CD14-positive monocyte (primary cell): Measurements from ENCODE around the gene PIP4K2A. TPM values are rescaled to one million over a fixed set of nuclear protein-coding genes. Genes with fewer than 3 reads are reported as not detected.

Experiments used
- DNase-seq, 3 donors: peaks; one replicate each; pipeline ENCODE4 v3.0.0-alpha.2; 2011 to 2022
- H2AFZ ChIP-seq: 2 replicates; pipeline ENCODE4 v1.6.0; 2012; ENCODE audit warnings: mild to moderate bottlenecking, low read depth, low read length, inconsistent platforms; ENCODE audit not compliant: insufficient read depth, poor library complexity, severe bottlenecking
- H3K27ac ChIP-seq, 2 donors: 1 replicate in 1 of 2; 2 replicates in 1 of 2; pipeline ENCODE4 v1.5.1; 2012 to 2013; ENCODE audit warnings: low read length in 2 of 2, control low read depth in 1 of 2, inconsistent platforms in 1 of 2, low read depth in 1 of 2, mild to moderate bottlenecking in 1 of 2
- H3K27me3 ChIP-seq, 2 donors: one replicate each; pipeline versions ENCODE4 v1.6.0 to v1.6.1; 2011 to 2013; ENCODE audit warnings: low read length in 2 of 2; ENCODE audit not compliant: control insufficient read depth in 2 of 2, insufficient read depth in 2 of 2
- H3K36me3 ChIP-seq, 2 donors: replicated peaks in 1 of 2; 1 replicate in 1 of 2; 2 replicates in 1 of 2; pipeline versions ENCODE4 v1.5.1 to v1.6.1; 2012 to 2013; ENCODE audit warnings: low read length in 2 of 2, control low read depth in 1 of 2, inconsistent platforms in 1 of 2, mild to moderate bottlenecking in 1 of 2; ENCODE audit not compliant: insufficient read depth in 2 of 2, control insufficient read depth in 1 of 2
- H3K4me1 ChIP-seq, 2 donors: 1 replicate in 1 of 2; 2 replicates in 1 of 2; pipeline versions ENCODE4 v1.5.1 to v1.6.1; 2012 to 2013; ENCODE audit warnings: low read length in 2 of 2, control low read depth in 1 of 2, inconsistent platforms in 1 of 2, mild to moderate bottlenecking in 1 of 2, moderate library complexity in 1 of 2; ENCODE audit not compliant: insufficient read depth in 2 of 2, control insufficient read depth in 1 of 2
- H3K4me2 ChIP-seq: replicated peaks from 2 replicates; pipeline ENCODE3; 2012; ENCODE audit warnings: low read length, moderate library complexity, mild to moderate bottlenecking; ENCODE audit not compliant: poor library complexity, severe bottlenecking; ENCODE audit errors: extremely low read depth
- H3K4me3 ChIP-seq, 3 experiments: fragments of 200-600 bp in 1 of 3; sonication (generic) in 1 of 3; replicated peaks in 1 of 3; 1 replicate in 2 of 3; 2 replicates in 1 of 3; pipeline ENCODE4 v1.5.1; 2011 to 2013; ENCODE audit warnings: low read length in 3 of 3, mild to moderate bottlenecking in 3 of 3, control low read depth in 2 of 3, low read depth in 2 of 3, inconsistent platforms in 1 of 3, moderate library complexity in 1 of 3
- H3K79me2 ChIP-seq: 2 replicates; pipeline ENCODE4 v1.6.0; 2012; ENCODE audit warnings: mild to moderate bottlenecking, control low read depth, inconsistent platforms, low read length, moderate library complexity; ENCODE audit not compliant: insufficient read depth
- H3K9ac ChIP-seq: 2 replicates; pipeline ENCODE4 v1.6.0; 2017; ENCODE audit warnings: low read length, mild to moderate bottlenecking; ENCODE audit not compliant: insufficient read depth, poor library complexity, severe bottlenecking
- H3K9me3 ChIP-seq, 2 donors: replicated peaks in 1 of 2; 1 replicate in 1 of 2; 2 replicates in 1 of 2; pipeline versions ENCODE4 v1.5.1 to v1.6.1; 2012 to 2013; ENCODE audit warnings: low read length in 2 of 2, control low read depth in 1 of 2; ENCODE audit not compliant: control insufficient read depth in 1 of 2, insufficient read depth in 1 of 2
- H4K20me1 ChIP-seq: 2 replicates; pipeline ENCODE4 v1.6.0; 2012; ENCODE audit warnings: mild to moderate bottlenecking, low read length, control low read depth, moderate library complexity; ENCODE audit not compliant: insufficient read depth
- H3K27ac Mint-ChIP-seq, 7 donors: one replicate each; pipeline ENCODE4 v1.8.0; 2020; ENCODE audit warnings: mild to moderate bottlenecking in 7 of 7, mixed read lengths in 7 of 7, moderate library complexity in 6 of 7, inconsistent platforms in 2 of 7
- H3K27me3 Mint-ChIP-seq, 3 donors: one replicate each; pipeline ENCODE4 v1.8.0; 2021 to 2022; ENCODE audit warnings: low read depth in 3 of 3, mild to moderate bottlenecking in 3 of 3, mixed read lengths in 3 of 3, moderate library complexity in 3 of 3, inconsistent platforms in 1 of 3
- H3K36me3 Mint-ChIP-seq, 2 donors: one replicate each; pipeline ENCODE4 v1.8.0; 2020; ENCODE audit warnings: mixed read lengths in 2 of 2, inconsistent platforms in 1 of 2, mild to moderate bottlenecking in 1 of 2
- H3K4me1 Mint-ChIP-seq: one replicate; pipeline ENCODE4 v1.8.0; 2020; ENCODE audit warnings: mild to moderate bottlenecking, mixed read lengths
- H3K4me3 Mint-ChIP-seq, 2 donors: one replicate each; pipeline ENCODE4 v1.8.0; 2020; ENCODE audit warnings: mild to moderate bottlenecking in 2 of 2, mixed read lengths in 2 of 2, moderate library complexity in 1 of 2
- H3K9me3 Mint-ChIP-seq, 7 donors: one replicate each; pipeline ENCODE4 v1.8.0; 2020 to 2022; ENCODE audit warnings: mixed read lengths in 7 of 7, mild to moderate bottlenecking in 6 of 7, moderate library complexity in 6 of 7, inconsistent platforms in 2 of 7
- WGBS: methylation state at CpG from one replicate; pipeline ENCODE4 v1.1.5; 2013; ENCODE audit warnings: missing lambda C conversion rate; ENCODE audit not compliant: insufficient coverage; 5-methylcytosine and 5-hydroxymethylcytosine counted together
- intact Hi-C, 2 donors: fragments of 100-400 bp; cut with micrococcal nuclease; formaldehyde crosslinking; loops; one replicate each; pipeline versions ENCODE4 v1.15.0 to v1.15.1; 2023
- polyA plus RNA-seq, 3 donors: library from polyadenylated mRNA; depleted of rRNA in 1 of 3; unstranded in 2 of 3; stranded (reverse) in 1 of 3; fragments of 300-500 nt in 2 of 3; fragments of >200 nt in 1 of 3; fragmentation: Illumina TruSeq in 2 of 3; gene quantifications; 1 replicate in 2 of 3; 2 replicates in 1 of 3; pipeline ENCODE4 v1.2.3, GENCODE V29; 2012 to 2021
- TF ChIP-seq, protein P1 (sequence below): fragments of 200-600 bp; IDR thresholded peaks from one replicate; pipeline ENCODE4 v1.8.0; 2022; ENCODE audit warnings: antibody characterized with exemption, mild to moderate bottlenecking

PIP4K2A gene
- polyA plus RNA-seq, 3 donors: 9.7 to 33.7 (median 16.6) TPM

DNA sequence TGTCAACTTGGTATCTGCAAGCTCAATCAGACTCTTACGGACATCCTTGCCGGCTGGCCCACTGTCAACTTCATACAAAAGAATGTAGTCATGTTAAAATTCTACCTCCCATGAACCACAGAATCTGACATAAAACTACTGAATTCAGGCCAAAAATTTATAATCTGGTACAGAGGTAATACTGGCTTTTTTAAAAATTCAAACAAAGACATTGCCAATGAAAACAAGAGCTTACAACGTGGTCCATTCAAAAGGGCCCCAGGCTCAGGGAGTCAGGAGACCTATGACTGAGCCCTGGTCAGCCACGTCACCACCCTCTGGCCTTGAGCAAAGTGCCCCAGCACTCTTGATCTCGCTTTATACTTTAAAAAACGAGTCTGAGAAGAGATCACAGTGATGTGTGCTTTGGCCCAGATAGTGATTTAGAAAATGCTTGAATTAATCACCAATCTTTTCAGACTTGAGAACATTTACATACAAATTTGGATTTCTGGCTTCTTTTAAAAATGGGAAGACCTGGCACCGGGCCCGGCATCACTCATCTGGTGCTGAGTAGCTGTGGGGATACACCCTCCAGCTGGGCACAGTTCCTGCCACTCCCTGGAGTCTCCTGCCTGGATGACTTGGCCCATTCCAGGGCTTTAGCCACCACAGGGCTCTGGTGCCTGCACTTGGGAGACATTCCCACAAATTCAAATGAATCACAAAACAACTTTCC lies 94.1 kb downstream of the PIP4K2A start:
- H3K27ac ChIP-seq: no peak overlapping the region
- WGBS: 83% methylated on average over 4 of the region's 8 CpGs

DNA sequence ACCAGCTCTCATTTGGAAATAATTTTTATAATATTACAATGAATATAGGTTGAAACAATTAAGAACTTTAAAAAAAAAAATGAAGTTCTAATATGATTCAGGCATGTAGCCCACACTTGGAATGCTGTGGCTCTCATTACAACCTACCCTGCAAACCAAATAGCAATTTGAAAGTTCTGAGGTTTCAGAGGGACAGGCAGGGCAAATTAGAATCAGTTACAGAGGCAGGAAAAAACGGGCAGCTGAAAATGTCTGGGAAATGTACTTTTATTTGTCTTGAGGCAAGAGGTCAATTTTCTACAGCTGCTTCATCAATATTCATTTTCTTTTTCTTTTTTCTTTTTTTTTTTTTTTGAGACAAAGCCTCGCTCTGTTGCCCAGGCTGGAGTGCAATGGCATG lies 95.3 kb downstream of the PIP4K2A start:
- Histone ChIP-seq H3K4me2 (no peak overlapping the region), H3K9me3 (no peaks in the 10 kb centered on the region), H4K20me1 (peaks cover 72% of the 10 kb centered on the region), H3K36me3 (peaks cover 0 to 7% of the 10 kb centered on the region in 2 donors), H2AFZ (no peak overlapping the region), H3K27me3 (no peaks in the 10 kb centered on the region), H3K79me2 (peaks cover 100% of the 10 kb centered on the region), H3K27ac (no peak overlapping the region), H3K4me1 (peaks cover 26 to 32% of the 10 kb centered on the region in 2 donors), H3K4me3 (no peak overlapping the region), H3K9ac (no peak overlapping the region)
- TF ChIP-seq, protein P1, sequence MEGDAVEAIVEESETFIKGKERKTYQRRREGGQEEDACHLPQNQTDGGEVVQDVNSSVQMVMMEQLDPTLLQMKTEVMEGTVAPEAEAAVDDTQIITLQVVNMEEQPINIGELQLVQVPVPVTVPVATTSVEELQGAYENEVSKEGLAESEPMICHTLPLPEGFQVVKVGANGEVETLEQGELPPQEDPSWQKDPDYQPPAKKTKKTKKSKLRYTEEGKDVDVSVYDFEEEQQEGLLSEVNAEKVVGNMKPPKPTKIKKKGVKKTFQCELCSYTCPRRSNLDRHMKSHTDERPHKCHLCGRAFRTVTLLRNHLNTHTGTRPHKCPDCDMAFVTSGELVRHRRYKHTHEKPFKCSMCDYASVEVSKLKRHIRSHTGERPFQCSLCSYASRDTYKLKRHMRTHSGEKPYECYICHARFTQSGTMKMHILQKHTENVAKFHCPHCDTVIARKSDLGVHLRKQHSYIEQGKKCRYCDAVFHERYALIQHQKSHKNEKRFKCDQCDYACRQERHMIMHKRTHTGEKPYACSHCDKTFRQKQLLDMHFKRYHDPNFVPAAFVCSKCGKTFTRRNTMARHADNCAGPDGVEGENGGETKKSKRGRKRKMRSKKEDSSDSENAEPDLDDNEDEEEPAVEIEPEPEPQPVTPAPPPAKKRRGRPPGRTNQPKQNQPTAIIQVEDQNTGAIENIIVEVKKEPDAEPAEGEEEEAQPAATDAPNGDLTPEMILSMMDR: no peak
- peaks cover 51% of the 10 kb centered on the region for H3K4me1 Mint-ChIP-seq
- intact Hi-C loops: no loop called here
- DNase-seq: no peak
- no CpG with 5 or more reads among the region's 2 CpGs for WGBS
- peaks cover 0 to 6% of the 10 kb centered on the region in 2 donors for H3K36me3 Mint-ChIP-seq
- H3K27me3 Mint-ChIP-seq: peaks cover 0 to 1% (median 0%) of the 10 kb centered on the region in 3 donors
- H3K4me3 Mint-ChIP-seq: no peak overlapping the region
- no peaks in the 10 kb centered on the region for H3K9me3 Mint-ChIP-seq
- H3K27ac Mint-ChIP-seq: peak overlapping the region in 1 of 7 donors; percentile 26

More for the DNA sequence above, 94.1 kb downstream of the PIP4K2A start:
- TF ChIP-seq, protein P1: no peak
- DNase-seq: no peak
- Histone ChIP-seq H3K4me3 (no peak overlapping the region), H2AFZ (no peak overlapping the region), H3K36me3 (peaks cover 0 to 7% of the 10 kb centered on the region in 2 donors), H3K79me2 (peaks cover 100% of the 10 kb centered on the region), H3K27me3 (no peaks in the 10 kb centered on the region), H4K20me1 (peaks cover 72% of the 10 kb centered on the region), H3K4me1 (peaks cover 26 to 29% of the 10 kb centered on the region in 2 donors), H3K9me3 (no peaks in the 10 kb centered on the region), H3K9ac (no peak overlapping the region), H3K4me2 (no peak overlapping the region)
- no peak overlapping the region for H3K4me3 Mint-ChIP-seq
- H3K9me3 Mint-ChIP-seq: no peaks in the 10 kb centered on the region
- H3K27ac Mint-ChIP-seq: peak overlapping the region in 2 of 7 donors; percentile 43 to 53
- intact Hi-C loops: no loop called here
- peaks cover 49% of the 10 kb centered on the region for H3K4me1 Mint-ChIP-seq
- H3K36me3 Mint-ChIP-seq: peaks cover 0 to 6% of the 10 kb centered on the region in 2 donors
- peaks cover 0 to 1% (median 0%) of the 10 kb centered on the region in 3 donors for H3K27me3 Mint-ChIP-seq
